Measurements from ENCODE around the gene ENO1.
A peak's percentile ranks its signal among the peaks of the same experiment; 100 is the strongest.
"Not testable (repeated sequence)": the region's sequence is repeated elsewhere in the genome, so short reads cannot be mapped to it uniquely, and the experiment has no call there.

Gene ENO1

GRCh38 chr1:8892026-8892425 lies 13.5 kb upstream of the ENO1 start:
- DNase-seq = no peak

GRCh38 chr1:8891401-8891800 lies 12.9 kb upstream of the ENO1 start:
- DNase-seq = no peak

GRCh38 chr1:8889925-8890785 lies 11.7 kb upstream of the ENO1 start:
- no peak for DNase-seq

GRCh38 chr1:8889103-8889846 lies 10.8 kb upstream of the ENO1 start:
- DNase-seq = no peak

GRCh38 chr1:8886589-8886988 lies 8.1 kb upstream of the ENO1 start:
- no peak for DNase-seq

GRCh38 chr1:8886031-8886524 lies 7.6 kb upstream of the ENO1 start:
- DNase-seq = not testable (repeated sequence)

GRCh38 chr1:8884105-8884504 lies 5.6 kb upstream of the ENO1 start:
- not testable (repeated sequence) for DNase-seq

GRCh38 chr1:8883491-8883890 lies 5.0 kb upstream of the ENO1 start:
- no peak for DNase-seq

GRCh38 chr1:8879922-8880676 lies 1.6 kb upstream of the ENO1 start:
- DNase-seq = peak in 1 of 2 donors; percentile 38

GRCh38 chr1:8879464-8879921 lies 1.0 kb upstream of the ENO1 start:
- DNase-seq = no peak

- DNase-seq = peak; percentile 98 to 99
Measured at GRCh38 chr1:8878698-8879463, 395 bp upstream of the ENO1 start.

GRCh38 chr1:8876087-8876486 lies 2.4 kb downstream of the ENO1 start:
- DNase-seq = no peak

GRCh38 chr1:8875216-8875861 lies 3.1 kb downstream of the ENO1 start:
- no peak for DNase-seq

- no peak for DNase-seq
Measured at GRCh38 chr1:8874230-8875201, 4.0 kb downstream of the ENO1 start.

GRCh38 chr1:8873506-8874229 lies 4.8 kb downstream of the ENO1 start:
- peak; percentile 88 to 89 for DNase-seq

GRCh38 chr1:8873001-8873400 lies 5.5 kb downstream of the ENO1 start:
- no peak for DNase-seq

- no peak for DNase-seq
Measured at GRCh38 chr1:8871965-8872399, 6.5 kb downstream of the ENO1 start.

- DNase-seq = no peak
Measured at GRCh38 chr1:8871539-8871935, 6.9 kb downstream of the ENO1 start.

- no peak for DNase-seq
Measured at GRCh38 chr1:8870616-8871538, 7.6 kb downstream of the ENO1 start.
